Stimulated activated CD4-positive, alpha-beta T cell treated with anti-CD3 and anti-CD28 coated beads, TNF-alpha, amount 100 ng/mL, for 48 hours (primary cell): ENCODE results near the gene NDUFS1.
A peak's percentile ranks its signal among the peaks of the same experiment; 100 is the strongest.
"Not testable (repeated sequence)": the region's sequence is repeated elsewhere in the genome, so short reads cannot be mapped to it uniquely, and the experiment has no call there.

Experiments
- DNase-seq, 3 donors: peaks; one replicate each; pipeline ENCODE4 v3.0.0-alpha.2; 2020; ENCODE audit warnings: low read depth in 3 of 3

NDUFS1 gene

GRCh38 chr2:206159346-206160124, at the start of gene NDUFS1, which contains the start of gene EEF1B2:
NDUFS1 (minus strand) TSS chr2:206159444; CDS start chr2:206153678, 5,766 bp downstream.
EEF1B2 (plus strand) TSS chr2:206159895; CDS start chr2:206159980, 85 bp downstream.
- peak; percentile 92 to 96 (median 92) for DNase-seq

- no peak for DNase-seq
These were observed 49.7 kb upstream of the NDUFS1 start for GRCh38 chr2:206208900-206209299.

- DNase-seq, result not testable (repeated sequence)
These were observed 48.1 kb upstream of the NDUFS1 start for GRCh38 chr2:206207316-206207715.

GRCh38 chr2:206204710-206205109, 45.5 kb upstream of the NDUFS1 start:
- no peak for DNase-seq

GRCh38 chr2:206203331-206203730, 44.1 kb upstream of the NDUFS1 start:
- no peak for DNase-seq

- DNase-seq, result no peak
These were observed 43.2 kb upstream of the NDUFS1 start for GRCh38 chr2:206202446-206202845.

- DNase-seq, result no peak
These were observed 42.0 kb upstream of the NDUFS1 start for GRCh38 chr2:206201075-206201848.

GRCh38 chr2:206198677-206199076, 39.4 kb upstream of the NDUFS1 start:
- no peak for DNase-seq

- DNase-seq, result no peak
These were observed 34.6 kb upstream of the NDUFS1 start for GRCh38 chr2:206193671-206194357.

GRCh38 chr2:206192157-206192556, 32.9 kb upstream of the NDUFS1 start:
- no peak for DNase-seq

GRCh38 chr2:206190689-206191088, 31.4 kb upstream of the NDUFS1 start:
- no peak for DNase-seq

GRCh38 chr2:206190111-206190510, 30.9 kb upstream of the NDUFS1 start:
- no peak for DNase-seq

GRCh38 chr2:206189691-206190090, 30.4 kb upstream of the NDUFS1 start:
- DNase-seq, result no peak

- DNase-seq, result not testable (repeated sequence)
These were observed 22.3 kb upstream of the NDUFS1 start for GRCh38 chr2:206181526-206181925.

- DNase-seq, result no peak
These were observed 17.7 kb upstream of the NDUFS1 start for GRCh38 chr2:206176901-206177300.

GRCh38 chr2:206176121-206176520, 16.9 kb upstream of the NDUFS1 start:
- no peak for DNase-seq

GRCh38 chr2:206173147-206173546, 13.9 kb upstream of the NDUFS1 start:
- no peak for DNase-seq

GRCh38 chr2:206171624-206172397, 12.6 kb upstream of the NDUFS1 start:
- not testable (repeated sequence) for DNase-seq

- DNase-seq, result not testable (repeated sequence)
These were observed 9.0 kb upstream of the NDUFS1 start for GRCh38 chr2:206168230-206168629.

GRCh38 chr2:206164261-206164862, 5.1 kb upstream of the NDUFS1 start:
- DNase-seq, result no peak
